MM.1S (cell line): ENCODE measurements around the gene MTCL1.

Experiments used
- DNase-seq: peaks from one replicate; pipeline ENCODE4 v3.0.0-alpha.2; 2015
- H2AFZ ChIP-seq: fragments of 300-600 bp; sonication (generic); 2 replicates; pipeline ENCODE4 v1.6.0; 2016; ENCODE audit warnings: antibody characterized with exemption, low read length
- H3F3A ChIP-seq: fragments of 300-600 bp; sonication (generic); 2 replicates; pipeline ENCODE4 v1.6.1; 2016; ENCODE audit warnings: mild to moderate bottlenecking, antibody characterized with exemption, low read length, moderate library complexity, mixed read lengths; ENCODE audit not compliant: insufficient read depth
- H3K27ac ChIP-seq: fragments of 300-600 bp; sonication (generic); 2 replicates; pipeline ENCODE4 v1.5.1; 2016; ENCODE audit warnings: mild to moderate bottlenecking, low read length
- H3K27me3 ChIP-seq: fragments of 300-600 bp; sonication (generic); replicated peaks from 2 replicates; pipeline ENCODE4 v1.6.0; 2016; ENCODE audit warnings: low read length; ENCODE audit not compliant: insufficient read depth
- H3K36me3 ChIP-seq: fragments of 300-600 bp; sonication (generic); replicated peaks from 2 replicates; pipeline ENCODE4 v1.6.1; 2016; ENCODE audit warnings: mild to moderate bottlenecking, low read length, mixed read lengths; ENCODE audit not compliant: insufficient read depth
- H3K4me1 ChIP-seq: fragments of 300-600 bp; sonication (generic); 2 replicates; pipeline ENCODE4 v1.6.1; 2016; ENCODE audit warnings: low read length, mixed read lengths
- H3K4me2 ChIP-seq: fragments of 300-600 bp; sonication (generic); 2 replicates; pipeline ENCODE4 v1.6.0; 2016; ENCODE audit warnings: low read depth, low read length
- H3K4me3 ChIP-seq: fragments of 300-600 bp; sonication (generic); 2 replicates; pipeline ENCODE4 v1.5.1; 2016; ENCODE audit warnings: low read length, mixed read lengths
- H3K79me2 ChIP-seq: fragments of 300-600 bp; sonication (generic); 2 replicates; pipeline ENCODE4 v1.6.1; 2016; ENCODE audit warnings: mixed run types, low read length, mixed read lengths
- H3K9ac ChIP-seq: fragments of 300-600 bp; sonication (generic); 2 replicates; pipeline ENCODE4 v1.6.1; 2016; ENCODE audit warnings: low read length, mixed read lengths
- H3K9me2 ChIP-seq: fragments of 300-600 bp; sonication (generic); replicated peaks from 2 replicates; pipeline ENCODE4 v1.6.1; 2016; ENCODE audit warnings: mild to moderate bottlenecking, low read length, mixed read lengths; ENCODE audit not compliant: insufficient read depth
- H3K9me3 ChIP-seq: fragments of 300-600 bp; sonication (generic); replicated peaks from 2 replicates; pipeline ENCODE4 v1.6.1; 2016; ENCODE audit warnings: mild to moderate bottlenecking, low read length, mixed read lengths; ENCODE audit not compliant: insufficient read depth
- H4K20me1 ChIP-seq: fragments of 300-600 bp; sonication (generic); 2 replicates; pipeline ENCODE4 v1.6.1; 2016; ENCODE audit warnings: mild to moderate bottlenecking, low read length, moderate library complexity, mixed read lengths; ENCODE audit not compliant: insufficient read depth
- CTCF ChIP-seq: fragments of 300-600 bp; sonication (generic); IDR thresholded peaks from 2 replicates; pipeline ENCODE4 v1.5.1; 2016; ENCODE audit warnings: antibody characterized with exemption, low read length, mixed read lengths
- EZH2 ChIP-seq: fragments of 300-600 bp; sonication (generic); optimal IDR thresholded peaks from 2 replicates; pipeline ENCODE3; 2017; ENCODE audit warnings: low read depth, mild to moderate bottlenecking, antibody characterized with exemption, low read length, mixed read lengths
- EZH2phosphoT487 ChIP-seq: fragments of 300-600 bp; sonication (generic); IDR thresholded peaks from 2 replicates; pipeline ENCODE4 v1.6.1; 2018; ENCODE audit warnings: antibody characterized with exemption, low read length

Gene MTCL1

DNA sequence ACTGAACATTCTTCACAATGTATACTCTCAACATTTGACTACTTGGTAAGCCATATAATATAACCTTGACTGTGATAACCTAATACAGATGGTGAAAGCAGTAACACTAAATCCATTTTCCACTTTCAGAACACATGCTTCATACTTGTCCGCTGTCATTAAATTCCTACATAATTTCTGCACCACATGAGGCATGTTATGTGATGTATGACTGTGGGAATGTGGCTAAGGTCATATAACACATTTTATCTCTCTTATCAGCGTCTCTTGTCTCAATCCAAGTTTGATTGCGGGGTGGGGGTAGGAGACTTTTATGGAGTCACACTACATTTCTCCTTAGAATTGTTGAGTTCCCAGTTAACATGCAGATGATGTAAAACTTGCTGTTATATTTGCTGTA is 110.9 kb downstream of the MTCL1 start:
- Histone ChIP-seq H3K79me2 (no peaks in the 10 kb centered on the region), H3K36me3 (peaks cover 6% of the 10 kb centered on the region; the same call in 1 of the 2 replicates), H3K9me3 (no peaks in the 10 kb centered on the region), H3K4me2 (no peak overlapping the region), H4K20me1 (no peaks in the 10 kb centered on the region), H3K4me3 (no peak overlapping the region), H3K9ac (no peak overlapping the region), H3F3A (no peaks in the 10 kb centered on the region), H3K9me2 (no peaks in the 10 kb centered on the region), H2AFZ (no peak overlapping the region), H3K27me3 (no peaks in the 10 kb centered on the region), H3K27ac (no peak overlapping the region), H3K4me1 (no peaks in the 10 kb centered on the region)
- no peak for DNase-seq
- TF ChIP-seq CTCF (no peak), EZH2phosphoT487 (no peak), EZH2 (no peak)

GRCh38 chr18:8816816-8817215 is 111.5 kb downstream of the MTCL1 start:
- Histone ChIP-seq H3K9me3 (no peaks in the 10 kb centered on the region), H3K27me3 (no peaks in the 10 kb centered on the region), H3K27ac (no peak overlapping the region), H3F3A (no peaks in the 10 kb centered on the region), H3K9me2 (no peaks in the 10 kb centered on the region), H3K4me2 (no peak overlapping the region), H3K4me3 (no peak overlapping the region), H4K20me1 (no peaks in the 10 kb centered on the region), H2AFZ (no peak overlapping the region), H3K79me2 (no peaks in the 10 kb centered on the region), H3K36me3 (peaks cover 6% of the 10 kb centered on the region; the same call in 1 of the 2 replicates), H3K4me1 (no peaks in the 10 kb centered on the region), H3K9ac (no peak overlapping the region)
- DNase-seq, result no peak
- no peak for TF ChIP-seq EZH2
- TF ChIP-seq CTCF, result no peak
- no peak for TF ChIP-seq EZH2phosphoT487

GRCh38 chr18:8818982-8819381 is 113.6 kb downstream of the MTCL1 start:
- Histone ChIP-seq H3K36me3 (peaks cover 6% of the 10 kb centered on the region; the same call in 1 of the 2 replicates), H3K9ac (no peak overlapping the region), H4K20me1 (no peaks in the 10 kb centered on the region), H3K9me2 (no peaks in the 10 kb centered on the region), H3K4me3 (no peak overlapping the region), H3K4me2 (no peak overlapping the region), H3K27me3 (no peaks in the 10 kb centered on the region), H3F3A (no peaks in the 10 kb centered on the region), H2AFZ (no peak overlapping the region), H3K27ac (no peak overlapping the region), H3K79me2 (no peaks in the 10 kb centered on the region), H3K4me1 (no peaks in the 10 kb centered on the region), H3K9me3 (no peaks in the 10 kb centered on the region)
- TF ChIP-seq EZH2, result no peak
- no peak for TF ChIP-seq EZH2phosphoT487
- TF ChIP-seq CTCF, result no peak
- no peak for DNase-seq
